HEK293 (cell line): ENCODE data around the gene SH3BP1.

ENCODE experiments used
- CTCF ChIA-PET: fragments of 350-600 bp; formaldehyde crosslinking; extraction: SDS; loops from one replicate; lab custom pipeline; 2021; ENCODE audit warnings: antibody characterized with exemption; lab: Yijun Ruan, JAX
- POLR2A ChIA-PET: fragments of 300-600 bp; formaldehyde crosslinking; extraction: SDS; loops from one replicate; lab custom pipeline; 2020; ENCODE audit warnings: antibody characterized with exemption, inconsistent platforms; lab: Yijun Ruan, JAX
- H3K27ac ChIP-seq: fragments of 200-500 bp; sonication (Bioruptor generic); 2 replicates; pipeline ENCODE4 v1.5.1; 2014; ENCODE audit warnings: low read depth, low read length, control low read depth, inconsistent platforms; ENCODE audit errors: extremely low read depth
- H3K36me3 ChIP-seq, 2 experiments: fragments of 200-500 bp in 1 of 2; sonication (Bioruptor generic) in 1 of 2; 1 replicate in 1 of 2; 2 replicates in 1 of 2; pipeline ENCODE4 v1.5.1; 2014 to 2017; ENCODE audit warnings: inconsistent platforms in 2 of 2, low read length in 2 of 2; ENCODE audit not compliant: control insufficient read depth in 2 of 2, insufficient read depth in 1 of 2
- H3K4me1 ChIP-seq: fragments of 200-500 bp; sonication (Bioruptor generic); 2 replicates; pipeline ENCODE4 v1.5.1; 2014; ENCODE audit warnings: mild to moderate bottlenecking, low read length, inconsistent platforms; ENCODE audit not compliant: control insufficient read depth, insufficient read depth
- H3K4me3 ChIP-seq: 2 replicates; pipeline ENCODE4 v1.5.1; 2011; ENCODE audit warnings: low read depth, mild to moderate bottlenecking, control low read depth, low read length, moderate library complexity
- H3K9me3 ChIP-seq: fragments of 200-500 bp; sonication (Bioruptor generic); 2 replicates; pipeline ENCODE4 v1.5.1; 2014; ENCODE audit warnings: low read depth, low read length, inconsistent platforms; ENCODE audit not compliant: control insufficient read depth, insufficient read depth
- IKZF3 ChIP-seq: fragments of 450-650 bp; IDR thresholded peaks from 2 replicates; pipeline ENCODE4 v1.5.0; 2018; ENCODE audit warnings: missing biosample characterization, mild to moderate bottlenecking, missing genetic modification characterization, moderate library complexity
- KLF1 ChIP-seq: fragments of 450-650 bp; formaldehyde crosslinking; IDR thresholded peaks from 2 replicates; pipeline ENCODE4 v1.5.1; 2016; ENCODE audit warnings: missing biosample characterization, missing genetic modification characterization
- KLF9 ChIP-seq: fragments of 450-650 bp; formaldehyde crosslinking; IDR thresholded peaks from 2 replicates; pipeline ENCODE4 v1.5.1; 2016; ENCODE audit warnings: missing biosample characterization, missing genetic modification characterization, low read depth
- MYNN ChIP-seq: fragments of 450-650 bp; formaldehyde crosslinking; IDR thresholded peaks from 2 replicates; pipeline ENCODE4 v1.5.1; 2016; ENCODE audit warnings: missing biosample characterization, missing genetic modification characterization, borderline replicate concordance
- SP2 ChIP-seq: fragments of 450-650 bp; formaldehyde crosslinking; IDR thresholded peaks from 2 replicates; pipeline ENCODE4 v1.5.1; 2016; ENCODE audit warnings: missing biosample characterization, missing genetic modification characterization
- ZBTB17 ChIP-seq: fragments of 450-650 bp; formaldehyde crosslinking; IDR thresholded peaks from 2 replicates; pipeline ENCODE4 v1.5.1; 2016; ENCODE audit warnings: missing biosample characterization, missing genetic modification characterization
- ZFP41 ChIP-seq: fragments of 450-650 bp; formaldehyde crosslinking; IDR thresholded peaks from 2 replicates; pipeline ENCODE4 v1.5.1; 2016; ENCODE audit warnings: missing biosample characterization, missing genetic modification characterization, borderline replicate concordance
- ZNF157 ChIP-seq: fragments of 450-650 bp; formaldehyde crosslinking; IDR thresholded peaks from 2 replicates; pipeline ENCODE4 v1.5.1; 2016; ENCODE audit warnings: missing biosample characterization, missing genetic modification characterization
- ZNF292 ChIP-seq: fragments of 450-650 bp; formaldehyde crosslinking; IDR thresholded peaks from 2 replicates; pipeline ENCODE4 v1.5.1; 2016; ENCODE audit warnings: low read depth, missing biosample characterization, missing genetic modification characterization, borderline replicate concordance
- ZNF391 ChIP-seq: fragments of 450-650 bp; formaldehyde crosslinking; IDR thresholded peaks from 2 replicates; pipeline ENCODE4 v1.5.1; 2016; ENCODE audit warnings: low read depth, missing biosample characterization, missing genetic modification characterization, borderline replicate concordance
- ZNF394 ChIP-seq: fragments of 450-650 bp; formaldehyde crosslinking; IDR thresholded peaks from 2 replicates; pipeline ENCODE4 v1.5.1; 2016; ENCODE audit warnings: missing biosample characterization, missing genetic modification characterization, mild to moderate bottlenecking, moderate library complexity, borderline replicate concordance
- ZNF530 ChIP-seq: fragments of 450-650 bp; formaldehyde crosslinking; IDR thresholded peaks from 2 replicates; pipeline ENCODE4 v1.5.1; 2016; ENCODE audit warnings: low read depth, missing biosample characterization, missing genetic modification characterization
- ZNF560 ChIP-seq: fragments of 450-650 bp; formaldehyde crosslinking; IDR thresholded peaks from 2 replicates; pipeline ENCODE4 v1.5.1; 2017; ENCODE audit warnings: missing biosample characterization, missing genetic modification characterization, borderline replicate concordance
- ZNF600 ChIP-seq: fragments of 450-650 bp; formaldehyde crosslinking; IDR thresholded peaks from 2 replicates; pipeline ENCODE4 v1.5.1; 2016; ENCODE audit warnings: missing biosample characterization, missing genetic modification characterization
- ZNF610 ChIP-seq: fragments of 450-650 bp; formaldehyde crosslinking; IDR thresholded peaks from 2 replicates; pipeline ENCODE4 v1.5.1; 2016; ENCODE audit warnings: missing biosample characterization, missing genetic modification characterization, borderline replicate concordance
- ZNF664 ChIP-seq: fragments of 450-650 bp; formaldehyde crosslinking; IDR thresholded peaks from 2 replicates; pipeline ENCODE4 v1.5.1; 2016; ENCODE audit warnings: missing biosample characterization, missing genetic modification characterization
- ZNF792 ChIP-seq: fragments of 450-650 bp; formaldehyde crosslinking; IDR thresholded peaks from 2 replicates; pipeline ENCODE4 v1.5.1; 2016; ENCODE audit warnings: missing biosample characterization, missing genetic modification characterization
- TF ChIP-seq, protein P1 (sequence below): fragments of 450-650 bp; formaldehyde crosslinking; IDR thresholded peaks from 2 replicates; pipeline ENCODE4 v1.5.1; 2016; ENCODE audit warnings: missing biosample characterization, missing genetic modification characterization
- TF ChIP-seq, protein P2 (sequence below): fragments of 450-650 bp; formaldehyde crosslinking; IDR thresholded peaks from 2 replicates; pipeline ENCODE4 v1.5.1; 2016; ENCODE audit warnings: missing biosample characterization, missing genetic modification characterization
- TF ChIP-seq, protein P3 (sequence below): fragments of 450-650 bp; formaldehyde crosslinking; IDR thresholded peaks from 2 replicates; pipeline ENCODE4 v1.5.1; 2017; ENCODE audit warnings: missing biosample characterization, mild to moderate bottlenecking, missing genetic modification characterization, moderate library complexity
- TF ChIP-seq, protein P4 (sequence below): fragments of 450-650 bp; formaldehyde crosslinking; IDR thresholded peaks from 2 replicates; pipeline ENCODE4 v1.5.1; 2016; ENCODE audit warnings: missing biosample characterization, missing genetic modification characterization
- TF ChIP-seq, protein P5 (sequence below): fragments of 450-650 bp; formaldehyde crosslinking; IDR thresholded peaks from 2 replicates; pipeline ENCODE4 v1.5.1; 2016; ENCODE audit warnings: missing biosample characterization, missing genetic modification characterization

The SH3BP1 gene

DNA sequence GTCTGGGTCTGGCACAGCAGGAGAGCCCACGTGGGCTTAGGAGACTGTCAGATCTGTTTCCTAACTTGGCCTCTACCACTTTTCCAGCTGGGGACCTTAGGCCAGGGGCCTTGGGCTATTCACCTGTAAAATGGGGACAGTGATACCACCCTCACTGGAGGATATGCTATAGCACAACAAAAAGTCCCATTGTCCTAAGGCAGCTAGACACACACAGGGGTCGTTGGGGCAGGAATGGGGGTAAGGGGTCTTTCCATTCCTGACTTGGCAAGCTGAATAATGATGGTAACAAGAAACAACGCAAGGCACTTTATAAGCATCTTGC lies 2.6 kb upstream of the SH3BP1 start:
- ChIA-PET POLR2A (interaction anchor here (0.6 to 11.0 kb wide), 5 partner anchors 9 to 75 kb away, joined by 3 to 80 read pairs (median 3); partner anchors contain the start of genes GGA1 and PDXP), CTCF (interaction anchor here (0.9 to 17.0 kb wide), 7 partner anchors 9 to 70 kb away, joined by 3 to 353 read pairs (median 6); partner anchors contain the start of genes LGALS1, NOL12 and PDXP)
- Histone ChIP-seq H3K4me3 (no peak overlapping the region), H3K4me1 (peaks cover 22% of the 10 kb centered on the region), H3K27ac (no peak overlapping the region), H3K36me3 (peaks cover 0 to 21% of the 10 kb centered on the region in 2 experiments; a peak in 1 of 3 replicates), H3K9me3 (no peaks in the 10 kb centered on the region)
- TF ChIP-seq ZNF292 (no peak), ZBTB17 (tag by site-specific recombination) (0 out of 2 replicates have a peak, but pooled peaks have one; percentile 9), ZNF664 (tag by site-specific recombination) (0 out of 2 replicates have a peak, but pooled peaks have one; percentile 10), ZNF157 (tag by site-specific recombination) (no peak)
- TF ChIP-seq, protein P1, sequence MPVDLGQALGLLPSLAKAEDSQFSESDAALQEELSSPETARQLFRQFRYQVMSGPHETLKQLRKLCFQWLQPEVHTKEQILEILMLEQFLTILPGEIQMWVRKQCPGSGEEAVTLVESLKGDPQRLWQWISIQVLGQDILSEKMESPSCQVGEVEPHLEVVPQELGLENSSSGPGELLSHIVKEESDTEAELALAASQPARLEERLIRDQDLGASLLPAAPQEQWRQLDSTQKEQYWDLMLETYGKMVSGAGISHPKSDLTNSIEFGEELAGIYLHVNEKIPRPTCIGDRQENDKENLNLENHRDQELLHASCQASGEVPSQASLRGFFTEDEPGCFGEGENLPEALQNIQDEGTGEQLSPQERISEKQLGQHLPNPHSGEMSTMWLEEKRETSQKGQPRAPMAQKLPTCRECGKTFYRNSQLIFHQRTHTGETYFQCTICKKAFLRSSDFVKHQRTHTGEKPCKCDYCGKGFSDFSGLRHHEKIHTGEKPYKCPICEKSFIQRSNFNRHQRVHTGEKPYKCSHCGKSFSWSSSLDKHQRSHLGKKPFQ = no peak
- TF ChIP-seq, protein P2, sequence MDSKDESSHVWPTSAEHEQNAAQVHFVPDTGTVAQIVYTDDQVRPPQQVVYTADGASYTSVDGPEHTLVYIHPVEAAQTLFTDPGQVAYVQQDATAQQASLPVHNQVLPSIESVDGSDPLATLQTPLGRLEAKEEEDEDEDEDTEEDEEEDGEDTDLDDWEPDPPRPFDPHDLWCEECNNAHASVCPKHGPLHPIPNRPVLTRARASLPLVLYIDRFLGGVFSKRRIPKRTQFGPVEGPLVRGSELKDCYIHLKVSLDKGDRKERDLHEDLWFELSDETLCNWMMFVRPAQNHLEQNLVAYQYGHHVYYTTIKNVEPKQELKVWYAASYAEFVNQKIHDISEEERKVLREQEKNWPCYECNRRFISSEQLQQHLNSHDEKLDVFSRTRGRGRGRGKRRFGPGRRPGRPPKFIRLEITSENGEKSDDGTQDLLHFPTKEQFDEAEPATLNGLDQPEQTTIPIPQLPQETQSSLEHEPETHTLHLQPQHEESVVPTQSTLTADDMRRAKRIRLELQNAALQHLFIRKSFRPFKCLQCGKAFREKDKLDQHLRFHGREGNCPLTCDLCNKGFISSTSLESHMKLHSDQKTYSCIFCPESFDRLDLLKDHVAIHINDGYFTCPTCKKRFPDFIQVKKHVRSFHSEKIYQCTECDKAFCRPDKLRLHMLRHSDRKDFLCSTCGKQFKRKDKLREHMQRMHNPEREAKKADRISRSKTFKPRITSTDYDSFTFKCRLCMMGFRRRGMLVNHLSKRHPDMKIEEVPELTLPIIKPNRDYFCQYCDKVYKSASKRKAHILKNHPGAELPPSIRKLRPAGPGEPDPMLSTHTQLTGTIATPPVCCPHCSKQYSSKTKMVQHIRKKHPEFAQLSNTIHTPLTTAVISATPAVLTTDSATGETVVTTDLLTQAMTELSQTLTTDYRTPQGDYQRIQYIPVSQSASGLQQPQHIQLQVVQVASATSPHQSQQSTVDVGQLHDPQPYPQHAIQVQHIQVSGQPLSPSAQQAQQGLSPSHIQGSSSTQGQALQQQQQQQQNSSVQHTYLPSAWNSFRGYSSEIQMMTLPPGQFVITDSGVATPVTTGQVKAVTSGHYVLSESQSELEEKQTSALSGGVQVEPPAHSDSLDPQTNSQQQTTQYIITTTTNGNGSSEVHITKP (tag by site-specific recombination) = peak; percentile 75

DNA sequence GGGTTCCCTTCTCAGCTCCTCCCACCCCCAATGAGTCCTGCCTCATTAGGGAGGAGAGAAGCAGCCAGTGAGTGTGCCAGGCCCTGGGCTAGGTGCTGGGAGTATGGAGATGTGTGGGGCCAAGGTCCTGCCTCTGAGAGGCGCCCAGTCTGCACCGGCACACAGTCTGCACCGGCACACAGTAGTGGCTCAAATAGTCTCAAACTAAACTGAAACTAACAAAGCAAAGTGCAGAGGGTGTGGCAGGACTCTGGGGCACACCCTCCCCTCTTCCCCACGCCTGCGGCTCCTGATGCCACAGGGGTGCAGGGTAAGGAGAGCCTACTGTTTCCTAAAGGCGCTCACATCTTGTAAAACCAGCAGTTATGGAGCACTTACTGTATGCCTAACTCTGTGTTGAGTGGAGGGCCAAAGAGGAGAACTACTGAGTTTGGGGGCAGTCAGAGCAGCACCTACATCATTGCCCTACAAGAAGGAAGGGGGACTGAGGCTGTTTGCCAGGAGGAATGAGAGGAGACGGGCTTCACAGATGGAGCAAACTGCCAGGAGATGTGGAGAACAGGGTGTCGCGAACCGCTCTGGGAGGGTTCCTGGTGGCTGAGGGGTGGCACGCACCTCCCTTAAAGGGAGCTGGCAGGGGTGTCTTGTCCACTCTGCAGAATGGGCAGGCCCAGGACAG lies 939 bp upstream of the SH3BP1 start:
- Histone ChIP-seq H3K4me1 (peaks cover 15% of the 10 kb centered on the region), H3K27ac (peak overlapping the region; percentile 52; the same call in 1 of the 2 replicates), H3K36me3 (peaks cover 0 to 25% of the 10 kb centered on the region in 2 experiments; a peak in 1 of 3 replicates), H3K4me3 (no peak overlapping the region), H3K9me3 (no peaks in the 10 kb centered on the region)
- CTCF ChIA-PET = interaction anchor here (0.6 to 17.0 kb wide), 8 partner anchors 10 to 181 kb away, joined by 3 to 353 read pairs (median 4); partner anchors contain the start of genes LGALS1, NOL12, PDXP and TRIOBP
- POLR2A ChIA-PET = interaction anchor here (0.6 to 11.0 kb wide), 4 partner anchors 12 to 57 kb away, joined by 3 to 80 read pairs (median 6); partner anchors contain the start of genes GGA1 and PDXP
- TF ChIP-seq, protein P3, sequence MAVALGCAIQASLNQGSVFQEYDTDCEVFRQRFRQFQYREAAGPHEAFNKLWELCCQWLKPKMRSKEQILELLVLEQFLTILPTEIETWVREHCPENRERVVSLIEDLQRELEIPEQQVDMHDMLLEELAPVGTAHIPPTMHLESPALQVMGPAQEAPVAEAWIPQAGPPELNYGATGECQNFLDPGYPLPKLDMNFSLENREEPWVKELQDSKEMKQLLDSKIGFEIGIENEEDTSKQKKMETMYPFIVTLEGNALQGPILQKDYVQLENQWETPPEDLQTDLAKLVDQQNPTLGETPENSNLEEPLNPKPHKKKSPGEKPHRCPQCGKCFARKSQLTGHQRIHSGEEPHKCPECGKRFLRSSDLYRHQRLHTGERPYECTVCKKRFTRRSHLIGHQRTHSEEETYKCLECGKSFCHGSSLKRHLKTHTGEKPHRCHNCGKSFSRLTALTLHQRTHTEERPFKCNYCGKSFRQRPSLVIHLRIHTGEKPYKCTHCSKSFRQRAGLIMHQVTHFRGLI (tag by site-specific recombination) = peak; percentile 52; the same call in 1 of the 2 replicates
- TF ChIP-seq IKZF3 = 0 out of 2 replicates have a peak, but pooled peaks have one; percentile 1
- TF ChIP-seq ZNF610 (tag by site-specific recombination) = no peak
- no peak for TF ChIP-seq ZFP41 (tag by site-specific recombination)
- peak; percentile 90 for TF ChIP-seq KLF1
- TF ChIP-seq ZNF530 = no peak
- no peak for TF ChIP-seq ZNF391 (tag by site-specific recombination)
- TF ChIP-seq, protein P4, sequence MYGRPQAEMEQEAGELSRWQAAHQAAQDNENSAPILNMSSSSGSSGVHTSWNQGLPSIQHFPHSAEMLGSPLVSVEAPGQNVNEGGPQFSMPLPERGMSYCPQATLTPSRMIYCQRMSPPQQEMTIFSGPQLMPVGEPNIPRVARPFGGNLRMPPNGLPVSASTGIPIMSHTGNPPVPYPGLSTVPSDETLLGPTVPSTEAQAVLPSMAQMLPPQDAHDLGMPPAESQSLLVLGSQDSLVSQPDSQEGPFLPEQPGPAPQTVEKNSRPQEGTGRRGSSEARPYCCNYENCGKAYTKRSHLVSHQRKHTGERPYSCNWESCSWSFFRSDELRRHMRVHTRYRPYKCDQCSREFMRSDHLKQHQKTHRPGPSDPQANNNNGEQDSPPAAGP (tag by site-specific recombination) = 0 out of 2 replicates have a peak, but pooled peaks have one; percentile 11
- no peak for TF ChIP-seq ZNF560 (tag by site-specific recombination)
- TF ChIP-seq SP2 = peak; percentile 36
- TF ChIP-seq KLF9 = peak; percentile 62
- TF ChIP-seq, protein P5, sequence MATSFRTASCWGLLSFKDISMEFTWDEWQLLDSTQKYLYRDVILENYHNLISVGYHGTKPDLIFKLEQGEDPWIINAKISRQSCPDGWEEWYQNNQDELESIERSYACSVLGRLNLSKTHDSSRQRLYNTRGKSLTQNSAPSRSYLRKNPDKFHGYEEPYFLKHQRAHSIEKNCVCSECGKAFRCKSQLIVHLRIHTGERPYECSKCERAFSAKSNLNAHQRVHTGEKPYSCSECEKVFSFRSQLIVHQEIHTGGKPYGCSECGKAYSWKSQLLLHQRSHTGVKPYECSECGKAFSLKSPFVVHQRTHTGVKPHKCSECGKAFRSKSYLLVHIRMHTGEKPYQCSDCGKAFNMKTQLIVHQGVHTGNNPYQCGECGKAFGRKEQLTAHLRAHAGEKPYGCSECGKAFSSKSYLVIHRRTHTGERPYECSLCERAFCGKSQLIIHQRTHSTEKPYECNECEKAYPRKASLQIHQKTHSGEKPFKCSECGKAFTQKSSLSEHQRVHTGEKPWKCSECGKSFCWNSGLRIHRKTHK (tag by site-specific recombination) = no peak
- TF ChIP-seq ZNF394 (tag by site-specific recombination) = no peak
- TF ChIP-seq ZNF600 (tag by site-specific recombination) = 0 out of 2 replicates have a peak, but pooled peaks have one; percentile 31
- no peak for TF ChIP-seq MYNN
- peak; percentile 75; the same call in 1 of the 2 replicates for TF ChIP-seq ZNF792 (tag by site-specific recombination)
